H9 (cell line): ENCODE data around the gene GPRIN1. TPM values are rescaled to one million over a fixed set of nuclear protein-coding genes. Genes with fewer than 3 reads are reported as not detected.

Source experiments
- DNase-seq: peaks from one replicate; pipeline ENCODE4 v3.0.0-alpha.2; 2017
- H2AFZ ChIP-seq: one replicate; pipeline ENCODE4 v1.6.1; 2013; ENCODE audit warnings: mild to moderate bottlenecking, low read length, control low read depth, moderate library complexity
- H2AK5ac ChIP-seq: 2 replicates; pipeline ENCODE4 v1.6.1; 2013; ENCODE audit warnings: low read length, control low read depth, mixed read lengths; ENCODE audit not compliant: insufficient read length
- H2BK120ac ChIP-seq: one replicate; pipeline ENCODE4 v1.6.1; 2013; ENCODE audit warnings: low read depth, mild to moderate bottlenecking, low read length, control low read depth, inconsistent platforms; ENCODE audit not compliant: poor library complexity, severe bottlenecking
- H2BK12ac ChIP-seq: 2 replicates; pipeline ENCODE4 v1.6.1; 2013; ENCODE audit warnings: low read length, control low read depth, mixed read lengths, low read depth; ENCODE audit not compliant: insufficient read length
- H2BK15ac ChIP-seq: 2 replicates; pipeline ENCODE4 v1.6.1; 2013; ENCODE audit warnings: low read depth, low read length, control low read depth
- H2BK20ac ChIP-seq: one replicate; pipeline ENCODE4 v1.6.1; 2013; ENCODE audit warnings: low read depth, mild to moderate bottlenecking, low read length, control low read depth, inconsistent platforms; ENCODE audit not compliant: poor library complexity, severe bottlenecking
- H2BK5ac ChIP-seq: 2 replicates; pipeline ENCODE4 v1.6.1; 2013; ENCODE audit warnings: low read length, control low read depth, mixed read lengths; ENCODE audit not compliant: insufficient read length
- H3K14ac ChIP-seq: 2 replicates; pipeline ENCODE4 v1.6.1; 2013; ENCODE audit warnings: low read length, control low read depth; ENCODE audit not compliant: insufficient read depth
- H3K18ac ChIP-seq: 2 replicates; pipeline ENCODE4 v1.6.1; 2013; ENCODE audit warnings: low read depth, mild to moderate bottlenecking, mixed read lengths, low read length, control low read depth; ENCODE audit not compliant: insufficient read length
- H3K23ac ChIP-seq: 2 replicates; pipeline ENCODE4 v1.6.1; 2013; ENCODE audit warnings: low read length, control low read depth, mixed read lengths, low read depth; ENCODE audit not compliant: insufficient read length
- H3K23me2 ChIP-seq: 2 replicates; pipeline ENCODE4 v1.6.1; 2013; ENCODE audit warnings: low read depth, mild to moderate bottlenecking, mixed read lengths, low read length, control low read depth; ENCODE audit not compliant: insufficient read length, poor library complexity, severe bottlenecking
- H3K27ac ChIP-seq: 2 replicates; pipeline ENCODE4 v1.5.1; 2013; ENCODE audit warnings: low read length, control low read depth, mixed read lengths, low read depth; ENCODE audit not compliant: insufficient read length
- H3K27me3 ChIP-seq: 2 replicates; pipeline ENCODE4 v1.6.1; 2013; ENCODE audit warnings: low read length, control low read depth, inconsistent platforms; ENCODE audit not compliant: insufficient read depth
- H3K4ac ChIP-seq: 2 replicates; pipeline ENCODE4 v1.6.1; 2013; ENCODE audit warnings: low read depth, mild to moderate bottlenecking, control low read depth, inconsistent platforms, low read length, moderate library complexity
- H3K4me1 ChIP-seq: 2 replicates; pipeline ENCODE4 v1.6.1; 2013; ENCODE audit warnings: low read length, control low read depth, inconsistent platforms; ENCODE audit not compliant: insufficient read depth
- H3K4me2 ChIP-seq: 2 replicates; pipeline ENCODE4 v1.6.1; 2013; ENCODE audit warnings: low read length, control low read depth, mixed read lengths; ENCODE audit not compliant: insufficient read length, insufficient read depth
- H3K56ac ChIP-seq: 2 replicates; pipeline ENCODE4 v1.6.1; 2013; ENCODE audit warnings: low read depth, mild to moderate bottlenecking, mixed read lengths, low read length, control low read depth; ENCODE audit not compliant: insufficient read length
- H3K79me1 ChIP-seq: 2 replicates; pipeline ENCODE4 v1.6.1; 2013; ENCODE audit warnings: low read depth, mild to moderate bottlenecking, moderate library complexity, low read length, control low read depth, inconsistent platforms; ENCODE audit not compliant: insufficient read depth, poor library complexity, severe bottlenecking
- H3K79me2 ChIP-seq: 2 replicates; pipeline ENCODE4 v1.6.1; 2013; ENCODE audit warnings: low read length, control low read depth, inconsistent platforms; ENCODE audit not compliant: insufficient read depth
- H3K9ac ChIP-seq: 2 replicates; pipeline ENCODE4 v1.6.1; 2013; ENCODE audit warnings: low read length, control low read depth, mixed read lengths; ENCODE audit not compliant: insufficient read length; ENCODE audit errors: extremely low read depth
- H3K9me3 ChIP-seq: one replicate; pipeline ENCODE4 v1.6.1; 2013; ENCODE audit warnings: low read depth, low read length, inconsistent platforms; ENCODE audit not compliant: control insufficient read depth
- H3T11ph ChIP-seq: one replicate; pipeline ENCODE4 v1.6.1; 2013; ENCODE audit warnings: mild to moderate bottlenecking, low read length, control low read depth, inconsistent platforms
- H4K20me1 ChIP-seq: one replicate; pipeline ENCODE4 v1.6.1; 2013; ENCODE audit not compliant: control insufficient read depth, insufficient read length, insufficient read depth
- H4K5ac ChIP-seq: 2 replicates; pipeline ENCODE4 v1.6.1; 2013; ENCODE audit warnings: low read depth, mild to moderate bottlenecking, mixed read lengths, low read length, control low read depth; ENCODE audit not compliant: insufficient read length
- H4K8ac ChIP-seq: replicated peaks from 2 replicates; pipeline ENCODE4 v1.6.1; 2013; ENCODE audit warnings: low read length, control low read depth, mixed read lengths, low read depth; ENCODE audit not compliant: insufficient read length
- H4K91ac ChIP-seq: 2 replicates; pipeline ENCODE4 v1.6.1; 2013; ENCODE audit warnings: low read depth, mild to moderate bottlenecking, moderate library complexity, mixed read lengths, low read length, control low read depth; ENCODE audit not compliant: insufficient read length
- H3K27ac Mint-ChIP-seq, 3 experiments: 2 replicates in 2 of 3; 3 replicates in 1 of 3; pipeline ENCODE4 v1.8.0; 2020 to 2021; ENCODE audit warnings: mixed read lengths in 3 of 3, mild to moderate bottlenecking in 1 of 3, moderate library complexity in 1 of 3
- H3K27me3 Mint-ChIP-seq: 2 replicates; pipeline ENCODE4 v1.8.0; 2021; ENCODE audit warnings: low read depth, mild to moderate bottlenecking, moderate library complexity, mixed read lengths
- H3K36me3 Mint-ChIP-seq, 3 experiments: 2 replicates in 2 of 3; 3 replicates in 1 of 3; pipeline ENCODE4 v1.8.0; 2020 to 2021; ENCODE audit warnings: low read depth in 3 of 3, mixed read lengths in 3 of 3; ENCODE audit not compliant: insufficient read depth in 1 of 3
- H3K4me1 Mint-ChIP-seq, 2 experiments: 2 replicates each; pipeline ENCODE4 v1.8.0; 2020; ENCODE audit warnings: mixed read lengths in 2 of 2
- H3K4me3 Mint-ChIP-seq, 2 experiments: 2 replicates in 1 of 2; 3 replicates in 1 of 2; pipeline ENCODE4 v1.8.0; 2020 to 2021; ENCODE audit warnings: mild to moderate bottlenecking in 2 of 2, mixed read lengths in 2 of 2, moderate library complexity in 1 of 2
- H3K9me3 Mint-ChIP-seq, 2 experiments: 2 replicates in 1 of 2; 3 replicates in 1 of 2; pipeline ENCODE4 v1.8.0; 2020; ENCODE audit warnings: mild to moderate bottlenecking in 2 of 2, mixed read lengths in 2 of 2, moderate library complexity in 1 of 2
- CTCF ChIP-seq: fragments of 200-600 bp; sonication (generic); conservative IDR thresholded peaks from 3 replicates; pipeline ENCODE4 v1.8.0; 2021; ENCODE audit warnings: antibody characterized with exemption, mild to moderate bottlenecking
- WGBS: extraction: QIAGEN DNeasy Blood & Tissue Kit; methylation state at CpG from one replicate; pipeline ENCODE4 v1.1.7; 2013; ENCODE audit warnings: missing lambda C conversion rate, low lambda C conversion rate, mixed read lengths; ENCODE audit not compliant: insufficient read length; ENCODE audit errors: extremely low coverage; 5-methylcytosine and 5-hydroxymethylcytosine counted together
- total RNA-seq: library from RNA; stranded (reverse); gene quantifications from 2 replicates; pipeline ENCODE4 v1.2.1, GENCODE V29; 2021

GPRIN1 gene
- total RNA-seq, 1 experiment from 2014 or later, result 10.8 TPM

GRCh38 chr5:176570044-176570443, 39.9 kb downstream of the GPRIN1 start:
- Histone ChIP-seq H2AK5ac (no peak overlapping the region), H2BK12ac (no peak overlapping the region), H4K91ac (no peak overlapping the region), H3K79me1 (no peaks in the 10 kb centered on the region), H3T11ph (no peak overlapping the region), H4K20me1 (no peaks in the 10 kb centered on the region), H2BK120ac (no peak overlapping the region), H4K8ac (no peak overlapping the region), H3K9me3 (no peaks in the 10 kb centered on the region), H3K9ac (no peak overlapping the region), H3K56ac (no peak overlapping the region), H2AFZ (no peak overlapping the region), H3K23ac (no peak overlapping the region), H2BK15ac (no peak overlapping the region), H3K27me3 (no peaks in the 10 kb centered on the region), H3K18ac (no peak overlapping the region), H2BK20ac (no peak overlapping the region), H3K79me2 (no peaks in the 10 kb centered on the region), H3K14ac (no peak overlapping the region), H4K5ac (no peak overlapping the region), H3K4ac (no peak overlapping the region), H3K23me2 (no peaks in the 10 kb centered on the region), H2BK5ac (no peak overlapping the region), H3K27ac (no peak overlapping the region), H3K4me2 (no peak overlapping the region), H3K4me1 (no peaks in the 10 kb centered on the region)
- H3K36me3 Mint-ChIP-seq, result peaks cover 0 to 3% (median 0%) of the 10 kb centered on the region in 3 experiments; a peak in 1 of 7 replicates
- H3K4me1 Mint-ChIP-seq, result peaks cover 7 to 17% of the 10 kb centered on the region in 2 experiments
- no peak for DNase-seq
- TF ChIP-seq CTCF, result no peak
- H3K4me3 Mint-ChIP-seq, result no peak overlapping the region
- H3K9me3 Mint-ChIP-seq, result peaks cover 2 to 3% of the 10 kb centered on the region in 2 experiments; a peak in 2 of 5 replicates
- peaks cover 31% of the 10 kb centered on the region for H3K27me3 Mint-ChIP-seq
- no peak overlapping the region for H3K27ac Mint-ChIP-seq
- no CpG with 5 or more reads among the region's 6 CpGs for WGBS
